Right renal cortex interstitium (tissue), 3 donors: ENCODE data around the gene DFFB. TPM values are rescaled to one million over a fixed set of nuclear protein-coding genes. Genes with fewer than 3 reads are reported as not detected.

Experiments used
- DNase-seq, 3 donors: peaks; one replicate each; pipeline ENCODE4 v3.0.0-alpha.2; 2013; ENCODE audit warnings: low read depth in 3 of 3, low spot score in 2 of 3
- polyA plus RNA-seq, 3 donors: library from polyadenylated mRNA; unstranded; fragments of 120-200 nt; gene quantifications; one replicate each; pipeline ENCODE4 v1.2.1, GENCODE V29; 2013; ENCODE audit not compliant: insufficient read length in 3 of 3

DFFB gene
- polyA plus RNA-seq, 3 donors: 6.3 to 8.2 (median 6.4) TPM

GRCh38 chr1:3894626-3895278 lies 37.5 kb downstream of the DFFB start:
- no peak for DNase-seq

- DNase-seq: no peak
These were observed 38.1 kb downstream of the DFFB start for GRCh38 chr1:3895279-3895950.

- no peak for DNase-seq
These were observed 38.7 kb downstream of the DFFB start for GRCh38 chr1:3895951-3896325.

GRCh38 chr1:3896396-3897000 lies 39.2 kb downstream of the DFFB start:
- DNase-seq: no peak

GRCh38 chr1:3898475-3898735 lies 41.1 kb downstream of the DFFB start:
- DNase-seq: no peak

GRCh38 chr1:3898994-3899753 lies 41.9 kb downstream of the DFFB start:
- DNase-seq: no peak

GRCh38 chr1:3899754-3900149 lies 42.5 kb downstream of the DFFB start:
- DNase-seq: no peak

- peak; percentile 96 to 98 (median 97) for DNase-seq
These were observed 43.1 kb downstream of the DFFB start, which contains the start of gene C1orf174 for GRCh38 chr1:3900150-3900968. Gene C1orf174, minus strand, starts transcription at chr1:3900272. Its CDS starts 86 bp downstream, at chr1:3900186.

GRCh38 chr1:3900969-3901529 lies 43.8 kb downstream of the DFFB start:
- peak; percentile 85 to 93 (median 91) for DNase-seq

- no peak for DNase-seq
These were observed 44.8 kb downstream of the DFFB start for GRCh38 chr1:3902111-3902511.

- no peak for DNase-seq
These were observed 45.4 kb downstream of the DFFB start for GRCh38 chr1:3902571-3903091.

GRCh38 chr1:3903141-3904005 lies 46.1 kb downstream of the DFFB start:
- no peak for DNase-seq

- no peak for DNase-seq
These were observed 46.9 kb downstream of the DFFB start for GRCh38 chr1:3904006-3904842.

- no peak for DNase-seq
These were observed 47.5 kb downstream of the DFFB start for GRCh38 chr1:3904843-3905185.

- DNase-seq: no peak
These were observed 48.1 kb downstream of the DFFB start for GRCh38 chr1:3905266-3905952.

GRCh38 chr1:3905953-3906671 lies 48.8 kb downstream of the DFFB start:
- DNase-seq: no peak

- no peak for DNase-seq
These were observed 49.4 kb downstream of the DFFB start for GRCh38 chr1:3906672-3907020.
